CD4-positive, alpha-beta T cell (primary cell): Measurements from ENCODE around the gene PTPRN2. TPM values are rescaled to one million over a fixed set of nuclear protein-coding genes. Genes with fewer than 3 reads are reported as not detected.

Experiments used
- ATAC-seq: fragments of 200-7000 bp; cut with Tn5 transposase; one replicate; pipeline ENCODE4 v1.10.0; 2022; ENCODE audit warnings: mild to moderate bottlenecking; ENCODE audit not compliant: poor library complexity
- CTCF ChIA-PET: fragments of 350-600 bp; sonication (Branson Sonifier 250); formaldehyde crosslinking; loops from one replicate; lab custom pipeline; 2021; ENCODE audit warnings: antibody characterized with exemption, inconsistent platforms; lab: Charles Lee
- POLR2A ChIA-PET: fragments of 350-600 bp; sonication (Branson Sonifier 250); formaldehyde crosslinking; loops from one replicate; lab custom pipeline; 2021; ENCODE audit warnings: antibody characterized with exemption, inconsistent platforms; lab: Charles Lee
- DNase-seq, 14 experiments: peaks; one replicate each; pipeline ENCODE4 v3.0.0-alpha.2; 2013 to 2020; ENCODE audit warnings: mixed read lengths in 2 of 14
- H3K27ac ChIP-seq, 2 donors: one replicate each; pipeline versions ENCODE4 v1.5.1 to v1.7.0; 2013; ENCODE audit warnings: low read length in 2 of 2, low read depth in 1 of 2, mild to moderate bottlenecking in 1 of 2
- H3K27me3 ChIP-seq, 2 experiments: 1 replicate in 1 of 2; 2 replicates in 1 of 2; pipeline versions ENCODE4 v1.6.1 to v1.7.0; 2013; ENCODE audit warnings: low read length in 2 of 2, control low read depth in 1 of 2, mild to moderate bottlenecking in 1 of 2, moderate library complexity in 1 of 2; ENCODE audit not compliant: insufficient read depth in 2 of 2, control insufficient read depth in 1 of 2
- H3K36me3 ChIP-seq: one replicate; pipeline ENCODE4 v1.6.1; 2013; ENCODE audit warnings: low read length, control low read depth; ENCODE audit not compliant: insufficient read depth
- H3K4me1 ChIP-seq: one replicate; pipeline ENCODE4 v1.6.1; 2013; ENCODE audit warnings: low read length, control low read depth; ENCODE audit not compliant: insufficient read depth
- H3K4me3 ChIP-seq: one replicate; pipeline ENCODE4 v1.5.1; 2013; ENCODE audit warnings: mild to moderate bottlenecking, low read length, moderate library complexity
- H3K9me3 ChIP-seq, 2 experiments: 1 replicate in 1 of 2; 2 replicates in 1 of 2; pipeline versions ENCODE4 v1.6.1 to v1.7.0; 2013; ENCODE audit warnings: low read length in 2 of 2, mild to moderate bottlenecking in 2 of 2, control low read depth in 1 of 2, moderate library complexity in 1 of 2; ENCODE audit not compliant: control insufficient read depth in 1 of 2, insufficient read depth in 1 of 2
- H3K27ac Mint-ChIP-seq: one replicate; pipeline ENCODE4 v1.8.0; 2020; ENCODE audit warnings: mixed read lengths
- H3K27me3 Mint-ChIP-seq: one replicate; pipeline ENCODE4 v1.8.0; 2021; ENCODE audit warnings: mixed read lengths
- H3K36me3 Mint-ChIP-seq: one replicate; pipeline ENCODE4 v1.8.0; 2021; ENCODE audit warnings: low read depth, mixed read lengths
- H3K4me1 Mint-ChIP-seq: one replicate; pipeline ENCODE4 v1.8.0; 2021; ENCODE audit warnings: low read depth, mixed read lengths
- H3K4me3 Mint-ChIP-seq: one replicate; pipeline ENCODE4 v1.8.0; 2020; ENCODE audit warnings: mild to moderate bottlenecking, mixed read lengths
- H3K9me3 Mint-ChIP-seq: one replicate; pipeline ENCODE4 v1.8.0; 2020; ENCODE audit warnings: mixed read lengths
- intact Hi-C, 2 experiments: fragments of 100-400 bp; cut with DNase I in 1 of 2; cut with micrococcal nuclease in 1 of 2; formaldehyde crosslinking; loops; one replicate each; pipeline versions ENCODE4 v1.15.1 to v1.9.0; 2023 to 2025; cut with DNase I, micrococcal nuclease
- total RNA-seq, 174 experiments: library from RNA in 2 of 174; stranded (reverse) in 2 of 174; gene quantifications; one replicate each; pipeline ENCODE4 v1.2.3 and lab custom pipeline; 2021 to 2026
- TF ChIP-seq, protein P1 (sequence below): fragments of 200-600 bp; IDR thresholded peaks from one replicate; pipeline ENCODE4 v1.8.0; 2022; ENCODE audit warnings: antibody characterized with exemption, mild to moderate bottlenecking

PTPRN2 gene
- total RNA-seq, 2 experiments from 2014 or later = 0.34 to 0.44 TPM

DNA sequence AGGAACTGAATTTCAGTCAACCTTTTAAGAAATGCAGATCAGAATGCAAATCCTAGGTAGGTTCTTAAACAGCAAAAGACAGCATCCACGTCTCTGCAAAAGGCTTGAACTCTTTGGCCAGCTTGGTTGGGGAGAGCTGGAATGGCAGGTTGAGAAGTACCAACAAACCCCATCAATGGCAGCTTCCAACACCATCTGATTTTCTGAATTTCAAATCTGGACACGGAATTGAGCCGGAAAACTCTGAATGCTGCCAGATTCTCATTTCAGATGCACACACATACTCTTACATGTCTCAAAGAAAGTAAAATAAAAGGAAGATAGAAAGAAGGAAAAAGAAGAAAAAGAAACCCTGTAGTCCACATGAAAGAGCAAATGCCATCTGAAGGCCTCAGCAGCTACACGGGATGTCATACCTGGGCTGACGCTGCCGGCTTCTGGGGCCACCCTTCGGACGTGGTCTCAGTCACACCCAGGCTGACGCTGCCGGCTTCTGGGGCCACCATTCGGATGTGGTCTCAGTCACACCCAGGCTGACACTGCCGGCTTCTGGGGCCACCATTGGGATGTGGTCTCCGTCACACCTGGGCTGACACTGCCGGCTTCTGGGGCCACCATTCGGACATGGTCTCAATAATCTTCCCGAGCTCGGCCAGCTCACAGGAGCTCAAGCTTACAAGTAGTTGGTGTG is 165.3 kb downstream of the PTPRN2 start:
- Histone ChIP-seq H3K27ac (no peak overlapping the region), H3K9me3 (no peaks in the 10 kb centered on the region), H3K4me1 (no peaks in the 10 kb centered on the region), H3K36me3 (no peaks in the 10 kb centered on the region), H3K27me3 (no peaks in the 10 kb centered on the region), H3K4me3 (no peak overlapping the region)
- Mint-ChIP-seq H3K36me3 (no peaks in the 10 kb centered on the region), H3K27me3 (no peaks in the 10 kb centered on the region), H3K4me3 (no peak overlapping the region), H3K27ac (no peak overlapping the region), H3K9me3 (no peaks in the 10 kb centered on the region), H3K4me1 (no peaks in the 10 kb centered on the region)
- POLR2A ChIA-PET = no interaction called here
- CTCF ChIA-PET = no interaction called here
- TF ChIP-seq, protein P1, sequence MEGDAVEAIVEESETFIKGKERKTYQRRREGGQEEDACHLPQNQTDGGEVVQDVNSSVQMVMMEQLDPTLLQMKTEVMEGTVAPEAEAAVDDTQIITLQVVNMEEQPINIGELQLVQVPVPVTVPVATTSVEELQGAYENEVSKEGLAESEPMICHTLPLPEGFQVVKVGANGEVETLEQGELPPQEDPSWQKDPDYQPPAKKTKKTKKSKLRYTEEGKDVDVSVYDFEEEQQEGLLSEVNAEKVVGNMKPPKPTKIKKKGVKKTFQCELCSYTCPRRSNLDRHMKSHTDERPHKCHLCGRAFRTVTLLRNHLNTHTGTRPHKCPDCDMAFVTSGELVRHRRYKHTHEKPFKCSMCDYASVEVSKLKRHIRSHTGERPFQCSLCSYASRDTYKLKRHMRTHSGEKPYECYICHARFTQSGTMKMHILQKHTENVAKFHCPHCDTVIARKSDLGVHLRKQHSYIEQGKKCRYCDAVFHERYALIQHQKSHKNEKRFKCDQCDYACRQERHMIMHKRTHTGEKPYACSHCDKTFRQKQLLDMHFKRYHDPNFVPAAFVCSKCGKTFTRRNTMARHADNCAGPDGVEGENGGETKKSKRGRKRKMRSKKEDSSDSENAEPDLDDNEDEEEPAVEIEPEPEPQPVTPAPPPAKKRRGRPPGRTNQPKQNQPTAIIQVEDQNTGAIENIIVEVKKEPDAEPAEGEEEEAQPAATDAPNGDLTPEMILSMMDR = no peak
- DNase-seq = no peak
- intact Hi-C loops = no loop called here
- ATAC-seq = no peak

DNA sequence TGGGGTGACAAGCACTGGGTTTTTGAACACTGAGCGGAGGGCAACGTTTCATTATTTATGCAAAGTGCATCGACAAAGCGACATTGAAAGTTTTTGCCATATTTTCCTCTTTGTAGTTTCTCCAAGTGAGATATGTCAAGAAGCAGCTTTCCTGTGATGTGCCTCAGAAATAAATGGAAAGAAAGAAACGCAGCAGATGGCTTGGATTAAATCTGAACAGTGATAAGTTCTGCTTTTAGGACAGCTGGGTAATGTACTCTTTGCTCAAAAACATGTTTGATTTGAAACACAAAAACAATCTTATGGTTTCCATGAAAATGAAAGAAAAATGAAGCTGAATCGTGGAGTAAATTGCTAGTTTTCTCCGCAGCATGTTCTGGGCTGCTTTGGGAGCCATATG is 166.3 kb downstream of the PTPRN2 start:
- CTCF ChIA-PET = no interaction called here
- no peak overlapping the region for H3K27ac Mint-ChIP-seq
- Histone ChIP-seq H3K27me3 (no peaks in the 10 kb centered on the region), H3K4me3 (no peak overlapping the region), H3K27ac (no peak overlapping the region), H3K36me3 (no peaks in the 10 kb centered on the region), H3K4me1 (no peaks in the 10 kb centered on the region), H3K9me3 (peaks cover 0 to 2% of the 10 kb centered on the region in 2 experiments)
- no peaks in the 10 kb centered on the region for H3K36me3 Mint-ChIP-seq
- intact Hi-C loops = no loop called here
- no peaks in the 10 kb centered on the region for H3K4me1 Mint-ChIP-seq
- no peaks in the 10 kb centered on the region for H3K9me3 Mint-ChIP-seq
- POLR2A ChIA-PET = no interaction called here
- no peaks in the 10 kb centered on the region for H3K27me3 Mint-ChIP-seq
- no peak for ATAC-seq
- no peak for DNase-seq
- TF ChIP-seq, protein P1 = no peak
- H3K4me3 Mint-ChIP-seq = no peak overlapping the region

GRCh38 chr7:158420591-158421340 is 166.9 kb downstream of the PTPRN2 start:
- Histone ChIP-seq H3K9me3 (peaks cover 0 to 4% of the 10 kb centered on the region in 2 experiments), H3K36me3 (no peaks in the 10 kb centered on the region), H3K4me1 (no peaks in the 10 kb centered on the region), H3K27me3 (no peaks in the 10 kb centered on the region), H3K27ac (no peak overlapping the region), H3K4me3 (no peak overlapping the region)
- no peaks in the 10 kb centered on the region for H3K9me3 Mint-ChIP-seq
- no peak overlapping the region for H3K27ac Mint-ChIP-seq
- DNase-seq = no peak
- no peak overlapping the region for H3K4me3 Mint-ChIP-seq
- CTCF ChIA-PET = no interaction called here
- ATAC-seq = no peak
- no peaks in the 10 kb centered on the region for H3K36me3 Mint-ChIP-seq
- no peaks in the 10 kb centered on the region for H3K27me3 Mint-ChIP-seq
- no peaks in the 10 kb centered on the region for H3K4me1 Mint-ChIP-seq
- intact Hi-C loops = no loop called here
- TF ChIP-seq, protein P1 = no peak
- POLR2A ChIA-PET = no interaction called here
